IPS-18a (cell line): Measurements from ENCODE around the gene LRFN2.

Experiments used
- H3K27ac ChIP-seq: one replicate; pipeline ENCODE4 v1.5.1; 2013; ENCODE audit warnings: low read length
- H3K27me3 ChIP-seq: one replicate; pipeline ENCODE4 v1.6.1; 2013; ENCODE audit warnings: mild to moderate bottlenecking, low read length; ENCODE audit not compliant: control insufficient read depth, insufficient read depth
- H3K36me3 ChIP-seq: one replicate; pipeline ENCODE4 v1.6.1; 2013; ENCODE audit warnings: low read depth, low read length; ENCODE audit not compliant: control insufficient read depth
- H3K4me1 ChIP-seq: one replicate; pipeline ENCODE4 v1.6.1; 2013; ENCODE audit warnings: low read depth, low read length; ENCODE audit not compliant: control insufficient read depth
- H3K4me3 ChIP-seq: one replicate; pipeline ENCODE4 v1.5.1; 2013; ENCODE audit warnings: low read length
- H3K9ac ChIP-seq: one replicate; pipeline ENCODE4 v1.6.1; 2013; ENCODE audit warnings: mild to moderate bottlenecking, low read length, moderate library complexity
- H3K9me3 ChIP-seq: one replicate; pipeline ENCODE4 v1.6.1; 2013; ENCODE audit warnings: low read depth, low read length; ENCODE audit not compliant: control insufficient read depth

Gene LRFN2

GRCh38 chr6:40407239-40407638 is 179.9 kb downstream of the LRFN2 start:
- Histone ChIP-seq H3K4me3 (no peak overlapping the region), H3K9me3 (no peaks in the 10 kb centered on the region), H3K36me3 (no peaks in the 10 kb centered on the region), H3K4me1 (no peaks in the 10 kb centered on the region), H3K27ac (no peak overlapping the region), H3K9ac (no peak overlapping the region), H3K27me3 (no peaks in the 10 kb centered on the region)

GRCh38 chr6:40406175-40406574 is 181.0 kb downstream of the LRFN2 start:
- Histone ChIP-seq H3K9me3 (no peaks in the 10 kb centered on the region), H3K36me3 (no peaks in the 10 kb centered on the region), H3K27ac (no peak overlapping the region), H3K27me3 (no peaks in the 10 kb centered on the region), H3K4me1 (no peaks in the 10 kb centered on the region), H3K4me3 (no peak overlapping the region), H3K9ac (no peak overlapping the region)

GRCh38 chr6:40400738-40401137 is 186.4 kb downstream of the LRFN2 start:
- no peaks in the 10 kb centered on the region for H3K9me3 ChIP-seq
- no peak overlapping the region for H3K4me3 ChIP-seq
- H3K9ac ChIP-seq, result no peak overlapping the region
- H3K4me1 ChIP-seq, result no peaks in the 10 kb centered on the region
- no peak overlapping the region for H3K27ac ChIP-seq
- no peaks in the 10 kb centered on the region for H3K27me3 ChIP-seq
- H3K36me3 ChIP-seq, result no peaks in the 10 kb centered on the region

- Histone ChIP-seq H3K9ac (no peak overlapping the region), H3K27ac (no peak overlapping the region), H3K36me3 (no peaks in the 10 kb centered on the region), H3K27me3 (no peaks in the 10 kb centered on the region), H3K4me3 (no peak overlapping the region), H3K9me3 (no peaks in the 10 kb centered on the region), H3K4me1 (no peaks in the 10 kb centered on the region)
Observed at GRCh38 chr6:40399888-40400457, 187.2 kb downstream of the LRFN2 start.

GRCh38 chr6:40398810-40399477 is 188.2 kb downstream of the LRFN2 start:
- H3K4me1 ChIP-seq, result no peaks in the 10 kb centered on the region
- H3K4me3 ChIP-seq, result no peak overlapping the region
- no peak overlapping the region for H3K27ac ChIP-seq
- no peaks in the 10 kb centered on the region for H3K36me3 ChIP-seq
- no peak overlapping the region for H3K9ac ChIP-seq
- H3K27me3 ChIP-seq, result no peaks in the 10 kb centered on the region
- H3K9me3 ChIP-seq, result no peaks in the 10 kb centered on the region

- Histone ChIP-seq H3K27me3 (no peaks in the 10 kb centered on the region), H3K36me3 (no peaks in the 10 kb centered on the region), H3K4me1 (no peaks in the 10 kb centered on the region), H3K4me3 (no peak overlapping the region), H3K27ac (no peak overlapping the region), H3K9me3 (no peaks in the 10 kb centered on the region), H3K9ac (no peak overlapping the region)
Observed at GRCh38 chr6:40398034-40398691, 189.0 kb downstream of the LRFN2 start.

GRCh38 chr6:40397287-40398033 is 189.7 kb downstream of the LRFN2 start:
- no peaks in the 10 kb centered on the region for H3K27me3 ChIP-seq
- H3K4me1 ChIP-seq, result no peaks in the 10 kb centered on the region
- no peaks in the 10 kb centered on the region for H3K36me3 ChIP-seq
- no peak overlapping the region for H3K4me3 ChIP-seq
- no peak overlapping the region for H3K27ac ChIP-seq
- H3K9ac ChIP-seq, result no peak overlapping the region
- no peaks in the 10 kb centered on the region for H3K9me3 ChIP-seq

GRCh38 chr6:40395698-40396076 is 191.5 kb downstream of the LRFN2 start:
- Histone ChIP-seq H3K27me3 (no peaks in the 10 kb centered on the region), H3K36me3 (no peaks in the 10 kb centered on the region), H3K9ac (no peak overlapping the region), H3K9me3 (no peaks in the 10 kb centered on the region), H3K4me3 (no peak overlapping the region), H3K4me1 (no peaks in the 10 kb centered on the region), H3K27ac (no peak overlapping the region)

- Histone ChIP-seq H3K27ac (no peak overlapping the region), H3K4me1 (no peaks in the 10 kb centered on the region), H3K9ac (no peak overlapping the region), H3K27me3 (no peaks in the 10 kb centered on the region), H3K9me3 (no peaks in the 10 kb centered on the region), H3K36me3 (no peaks in the 10 kb centered on the region), H3K4me3 (no peak overlapping the region)
Observed at GRCh38 chr6:40395066-40395697, 192.0 kb downstream of the LRFN2 start.

- Histone ChIP-seq H3K36me3 (no peaks in the 10 kb centered on the region), H3K27ac (no peak overlapping the region), H3K4me1 (no peaks in the 10 kb centered on the region), H3K4me3 (no peak overlapping the region), H3K9ac (no peak overlapping the region), H3K27me3 (no peaks in the 10 kb centered on the region), H3K9me3 (no peaks in the 10 kb centered on the region)
Observed at GRCh38 chr6:40394381-40394780, 192.8 kb downstream of the LRFN2 start.

- no peaks in the 10 kb centered on the region for H3K4me1 ChIP-seq
- no peaks in the 10 kb centered on the region for H3K9me3 ChIP-seq
- H3K4me3 ChIP-seq, result no peak overlapping the region
- H3K27ac ChIP-seq, result no peak overlapping the region
- no peaks in the 10 kb centered on the region for H3K27me3 ChIP-seq
- H3K36me3 ChIP-seq, result no peaks in the 10 kb centered on the region
- H3K9ac ChIP-seq, result no peak overlapping the region
Observed at GRCh38 chr6:40393641-40394040, 193.5 kb downstream of the LRFN2 start.
